HTERT RPE-1 (cell line): ENCODE measurements around the gene CCP110.

Experiments
- in situ Hi-C: fragments of 300-500 bp; cut with MboI; formaldehyde crosslinking; loops from 4 replicates; pipeline ENCODE4 v1.14.3; 2020; ENCODE audit warnings: low sequenced_read_pairs

CCP110 gene

DNA sequence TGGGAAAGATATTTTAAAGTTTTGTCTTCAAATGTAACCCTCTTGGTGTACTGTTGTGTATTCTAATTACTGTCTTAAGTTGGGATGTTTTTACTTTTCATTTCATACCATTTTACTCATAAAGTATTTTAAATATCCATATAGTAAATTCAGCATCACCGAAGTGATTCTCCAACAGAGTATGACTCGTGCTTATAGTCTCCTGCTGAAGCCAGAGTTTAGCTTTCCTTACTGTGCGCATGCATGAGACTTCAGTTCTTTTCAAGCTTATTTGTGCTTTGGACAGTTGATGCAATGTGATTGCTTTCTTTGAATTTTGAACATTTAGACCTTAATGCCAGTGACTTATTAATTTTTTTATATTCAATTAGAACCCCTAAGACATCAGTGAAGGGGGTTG is 24.4 kb downstream of the CCP110 start:
- in situ Hi-C loops = no loop called here

DNA sequence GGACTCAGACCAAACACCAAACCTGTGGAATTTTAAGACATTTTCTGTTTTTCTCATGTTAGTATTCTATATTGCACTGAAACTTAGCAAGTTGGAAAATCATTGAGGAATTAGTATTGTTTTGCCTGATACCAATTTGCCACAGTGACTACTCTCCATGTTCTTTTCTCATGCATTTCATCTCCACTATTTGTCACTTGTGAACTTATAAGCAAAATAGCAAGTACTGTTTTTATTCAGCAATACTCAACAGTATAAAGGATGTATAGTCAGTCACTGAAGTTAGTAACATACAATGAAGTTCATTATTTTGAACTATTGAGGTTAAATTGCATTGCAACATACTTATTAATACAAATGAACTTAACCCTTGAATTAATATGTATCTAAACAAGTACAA is 25.9 kb downstream of the CCP110 start:
- in situ Hi-C loops = no loop called here

DNA sequence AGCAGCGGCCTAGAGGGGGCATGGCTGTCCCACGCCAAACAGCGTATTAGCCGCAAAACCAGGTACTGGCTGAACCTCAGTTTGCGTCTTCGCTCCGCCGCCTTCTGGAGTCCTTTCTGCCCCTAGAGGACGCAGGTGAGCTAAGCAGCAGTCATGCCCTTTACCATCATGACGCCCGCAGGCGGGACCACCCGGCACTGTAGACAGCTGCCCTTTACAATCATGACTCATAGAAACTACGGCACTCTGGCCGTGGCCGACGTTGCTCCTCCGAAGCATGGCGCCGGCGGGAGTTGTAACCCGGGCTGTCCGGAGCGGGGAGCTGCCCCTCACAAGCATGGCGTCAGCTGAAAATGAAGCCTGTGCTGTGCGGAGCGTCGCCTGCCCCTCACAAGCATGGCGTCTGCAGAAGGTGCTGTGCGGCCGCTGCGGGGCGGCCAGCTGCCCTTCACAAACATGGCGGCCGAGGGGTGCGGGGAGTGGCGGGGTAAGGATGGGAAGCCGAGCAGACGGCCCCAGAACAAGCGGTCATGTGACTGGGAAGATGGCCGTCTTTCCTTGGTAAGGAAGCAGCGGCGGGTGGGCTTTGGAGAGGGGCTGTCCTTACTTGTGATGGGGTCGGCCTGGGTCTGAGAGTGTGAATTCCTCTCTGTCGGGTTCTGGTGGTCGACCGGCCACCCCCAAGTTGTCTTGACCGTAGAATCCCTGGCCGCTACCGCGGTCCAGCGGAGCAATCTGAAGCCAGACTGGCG is 31.6 kb downstream of the CCP110 start, which contains the start of gene VPS35L:
Gene VPS35L (plus strand): TSS at position 518 of the 752 bp plus-strand sequence. CDS start 27 bp downstream, at position 545.
- in situ Hi-C loops = no loop called here

DNA sequence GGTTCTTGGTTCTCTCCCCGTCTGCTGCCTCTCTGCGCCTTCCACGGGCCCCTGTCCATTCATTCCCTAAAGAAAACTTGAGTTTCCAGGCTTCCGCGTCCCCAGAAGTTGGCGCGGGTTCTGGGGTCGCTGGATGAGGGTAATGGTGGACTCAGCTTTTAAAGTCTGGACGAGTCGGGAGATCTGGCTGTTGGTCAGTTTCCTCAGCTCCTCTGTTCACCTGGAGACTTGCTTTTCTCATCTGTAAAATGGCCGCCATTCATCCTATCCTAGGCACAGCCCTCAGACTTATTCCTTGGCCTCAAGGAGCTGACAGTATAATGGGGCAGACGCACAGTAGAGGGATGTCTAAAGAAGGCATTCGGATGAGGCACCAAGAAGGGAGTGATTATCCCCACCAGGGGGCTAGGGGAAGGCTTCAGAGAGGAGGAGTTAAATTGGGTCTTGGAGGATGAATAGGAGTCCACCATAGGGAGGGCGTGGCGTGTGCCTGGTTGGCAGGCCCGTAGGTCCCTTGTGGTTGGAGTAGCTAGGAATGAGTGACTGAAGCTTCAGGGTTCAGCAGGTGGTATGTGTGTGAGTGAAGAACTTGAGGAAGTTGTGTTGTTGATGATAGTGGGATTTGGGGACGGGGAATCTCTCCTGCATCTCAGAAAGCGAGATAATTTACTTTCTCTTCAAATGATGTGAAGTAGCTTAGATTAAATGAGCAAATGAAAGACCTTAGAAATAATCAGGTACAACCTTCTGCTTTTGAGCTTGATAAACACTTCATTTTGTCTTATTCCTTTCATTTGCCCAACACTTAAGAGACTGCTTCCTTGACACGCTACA is 32.4 kb downstream of the CCP110 start:
- in situ Hi-C loops = no loop called here

DNA sequence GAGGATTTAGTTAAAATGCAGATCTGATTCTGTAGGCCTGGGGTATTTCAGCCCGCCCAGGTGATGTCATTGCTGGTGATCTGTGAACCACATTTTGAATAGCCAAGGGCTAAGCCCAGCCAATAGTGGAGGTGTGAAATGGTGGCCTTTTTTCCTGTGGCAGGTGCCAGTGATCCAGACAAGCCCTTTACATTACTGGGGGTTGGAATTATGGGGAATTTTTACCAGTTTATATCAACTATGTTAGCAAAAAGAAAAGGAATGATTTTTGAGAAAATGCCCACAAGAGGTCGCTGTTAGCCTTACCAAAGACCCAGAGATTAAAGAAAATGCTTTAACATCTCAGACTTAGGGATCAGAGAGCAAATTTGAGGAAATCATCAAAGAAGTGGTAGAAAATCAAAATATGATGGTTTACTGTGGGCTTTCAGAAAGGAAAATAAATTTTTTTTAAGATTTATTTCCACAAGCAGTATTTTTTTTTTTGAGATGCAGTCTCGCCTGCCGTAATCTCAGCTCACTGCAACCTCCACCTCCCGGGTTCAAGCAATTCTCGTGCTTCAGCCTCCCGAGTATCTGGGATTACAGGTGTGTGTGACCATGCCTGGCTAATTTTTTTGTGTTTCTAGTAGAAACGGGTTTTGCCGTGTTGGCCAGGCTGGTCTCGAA is 35.6 kb downstream of the CCP110 start:
- in situ Hi-C loops = no loop called here

DNA sequence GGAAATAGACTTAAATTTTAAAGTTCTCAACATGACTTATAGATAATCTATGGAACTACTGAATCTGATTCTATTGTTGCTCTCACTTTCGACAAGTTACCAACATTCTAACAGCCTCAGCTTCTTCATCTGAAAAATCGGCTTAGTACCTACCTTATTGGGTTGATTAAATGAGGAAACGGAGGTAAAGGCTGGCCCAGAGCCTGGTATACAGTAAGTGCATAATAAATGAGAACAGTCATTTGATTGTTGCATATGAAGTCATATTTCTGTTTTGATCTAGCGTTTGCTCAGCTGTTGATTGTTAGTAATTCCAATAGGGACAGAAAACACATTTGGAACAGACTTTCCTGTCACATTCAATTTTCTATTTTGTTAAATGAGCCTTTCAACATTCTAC is 36.3 kb downstream of the CCP110 start:
- in situ Hi-C loops = no loop called here

DNA sequence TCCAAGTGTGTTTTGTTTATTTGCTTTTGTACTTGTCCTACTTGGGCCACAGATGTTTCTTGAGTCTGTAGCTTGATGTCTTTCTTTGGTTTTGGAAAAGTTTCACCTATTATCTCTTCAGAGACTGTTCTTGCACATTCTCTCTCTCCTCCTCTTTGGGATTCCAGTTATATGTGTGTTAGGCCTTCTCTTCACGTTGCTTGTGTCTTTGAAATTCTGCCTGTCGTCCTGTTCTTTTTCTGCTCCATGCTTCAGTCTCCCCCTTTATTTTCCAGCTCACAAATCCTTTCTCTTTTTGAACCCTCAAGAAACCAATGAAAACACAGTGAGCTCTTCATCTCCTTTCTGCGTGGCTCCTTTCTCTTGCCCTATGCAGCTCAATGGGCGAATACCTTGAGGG is 39.6 kb downstream of the CCP110 start:
- in situ Hi-C loops = no loop called here

DNA sequence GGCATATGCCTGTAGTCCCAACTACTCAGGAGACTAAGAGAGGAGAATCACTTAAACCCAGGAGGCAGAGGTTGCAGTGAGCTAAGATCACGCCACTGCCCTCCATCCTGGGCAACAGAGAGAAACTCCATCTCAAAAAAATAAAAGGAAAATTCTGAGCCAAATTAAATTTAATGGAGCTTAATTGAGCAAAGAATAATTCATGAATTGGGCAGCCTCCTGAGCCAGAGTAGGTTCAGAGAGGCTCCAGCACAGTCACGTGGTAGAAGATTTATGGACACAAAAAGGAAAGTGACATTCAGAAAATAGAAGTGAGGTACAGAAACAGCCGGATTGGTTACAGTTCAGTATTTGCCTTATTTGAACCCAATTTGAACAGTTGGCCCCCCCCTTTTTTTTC is 42.6 kb downstream of the CCP110 start:
- in situ Hi-C loops = no loop called here

DNA sequence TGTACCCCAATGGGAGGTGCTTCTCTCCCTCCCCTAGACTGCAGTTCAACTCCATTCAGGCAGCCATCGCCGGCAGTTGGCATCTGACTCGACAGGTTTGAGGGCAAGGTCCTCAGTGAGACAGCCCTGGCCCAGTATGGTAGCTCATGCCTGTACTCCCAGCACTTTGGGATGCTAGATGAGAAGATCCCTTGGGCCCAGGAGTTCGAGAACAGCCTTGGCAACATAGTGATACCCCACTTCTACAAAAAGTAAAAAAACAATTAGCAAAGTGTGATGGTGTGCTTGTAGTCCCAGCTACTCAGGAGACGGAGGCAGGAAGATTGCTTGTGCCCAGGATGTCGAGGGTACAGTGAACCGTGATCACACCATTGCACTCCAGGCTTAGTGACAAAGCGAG is 43.8 kb downstream of the CCP110 start:
- in situ Hi-C loops = no loop called here

DNA sequence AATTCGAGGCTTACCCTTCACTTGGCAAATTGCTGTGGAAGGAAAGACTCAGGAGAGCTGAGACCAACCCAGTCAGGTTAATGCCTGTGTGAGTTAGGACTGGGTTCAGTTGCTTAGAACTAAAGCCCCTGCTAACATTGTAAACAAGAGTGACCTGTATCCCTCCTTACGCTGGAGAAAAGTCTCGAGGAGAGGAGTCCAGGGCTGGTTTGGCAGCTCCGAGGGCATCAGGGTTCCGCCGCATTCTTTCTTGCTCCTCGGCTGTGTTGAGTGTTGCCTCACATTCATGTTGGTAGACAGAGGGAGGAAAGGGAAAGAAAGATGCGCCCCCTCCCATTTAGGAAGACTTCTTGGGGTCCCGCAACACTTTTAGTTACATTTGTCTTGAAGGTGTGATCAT is 50.3 kb downstream of the CCP110 start:
- in situ Hi-C loops = no loop called here

DNA sequence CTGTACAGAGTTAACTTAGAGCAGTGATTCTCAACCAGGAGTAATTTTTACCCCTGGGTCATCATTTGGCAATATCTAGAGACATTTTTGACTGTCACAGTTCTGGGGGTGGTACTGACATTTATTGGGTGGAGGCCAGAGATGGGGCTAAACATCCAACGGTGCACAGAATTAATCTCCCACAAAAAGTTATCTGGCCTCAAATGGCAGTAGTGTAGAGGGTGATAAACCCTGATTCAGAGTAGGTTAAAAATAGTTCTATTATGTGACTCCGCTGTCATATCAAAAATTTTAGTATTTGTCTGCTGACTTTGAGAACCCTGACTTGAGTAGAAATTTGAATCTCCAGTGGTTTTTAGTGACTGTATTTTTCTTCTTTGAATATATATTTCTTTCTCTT is 50.9 kb downstream of the CCP110 start:
- in situ Hi-C loops = no loop called here

DNA sequence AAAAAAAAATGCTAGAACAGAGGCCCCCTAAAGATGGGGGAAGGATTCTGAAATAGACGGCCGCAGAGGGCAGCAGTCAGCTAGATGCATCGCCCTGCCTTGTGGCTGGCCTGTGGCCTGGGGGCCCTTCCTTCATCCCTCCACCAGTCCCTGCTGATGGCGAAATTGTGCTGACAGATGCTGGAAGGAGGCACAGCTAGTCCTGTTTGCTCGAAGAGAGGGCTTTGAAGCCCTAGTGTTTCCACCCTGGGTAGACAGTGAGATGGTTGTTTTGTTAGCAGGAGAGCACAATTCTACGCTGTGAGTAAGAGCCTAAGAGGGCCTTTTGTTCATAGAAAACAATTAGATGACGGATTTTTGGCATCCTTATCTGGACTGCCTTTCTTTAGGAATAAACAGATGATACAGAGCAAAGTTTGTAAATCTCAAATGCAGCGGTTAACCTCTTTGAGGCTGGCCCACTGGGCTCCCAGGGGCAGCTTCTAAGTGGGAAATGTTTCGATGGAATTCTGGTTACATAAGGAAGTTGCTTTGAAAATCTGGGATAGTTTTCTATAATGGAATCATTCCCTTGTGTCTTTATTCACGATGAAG is 54.7 kb downstream of the CCP110 start:
- in situ Hi-C loops = no loop called here

DNA sequence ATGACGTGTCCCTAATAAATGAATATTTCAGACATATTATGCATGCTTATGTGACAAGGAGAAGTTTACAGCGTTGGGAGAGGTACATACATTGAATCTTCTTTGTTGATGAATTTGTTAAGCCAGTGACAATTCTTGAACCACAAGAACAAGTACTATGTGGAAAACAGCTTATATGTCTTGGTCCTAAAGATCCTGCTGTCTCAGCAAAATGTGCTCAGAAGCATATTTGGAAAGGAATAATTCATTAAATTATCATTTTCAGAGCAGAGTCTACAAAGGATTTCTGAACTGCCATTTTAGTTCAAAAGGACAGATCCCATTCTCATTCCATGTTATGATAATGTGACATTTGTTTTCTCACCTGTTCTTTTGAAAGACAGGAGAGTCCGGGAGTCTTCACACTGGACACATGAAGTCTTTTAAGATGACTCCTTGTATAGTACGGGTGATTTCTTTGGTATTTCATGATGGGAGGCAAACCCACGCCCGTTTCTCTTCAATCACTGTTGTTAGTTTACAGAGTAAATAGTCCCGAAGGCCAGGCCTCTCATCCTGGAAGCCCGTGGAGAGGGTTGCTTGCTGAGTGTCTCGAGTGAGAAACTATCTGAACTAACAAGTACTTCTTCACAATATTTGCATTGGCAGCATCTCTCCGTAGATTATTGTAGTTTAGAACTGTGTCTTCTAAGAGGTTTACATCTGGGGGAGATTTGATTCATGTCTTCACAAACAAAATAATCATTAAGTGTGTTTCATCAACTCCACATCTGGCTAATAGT is 58.5 kb downstream of the CCP110 start:
- in situ Hi-C loops = no loop called here

DNA sequence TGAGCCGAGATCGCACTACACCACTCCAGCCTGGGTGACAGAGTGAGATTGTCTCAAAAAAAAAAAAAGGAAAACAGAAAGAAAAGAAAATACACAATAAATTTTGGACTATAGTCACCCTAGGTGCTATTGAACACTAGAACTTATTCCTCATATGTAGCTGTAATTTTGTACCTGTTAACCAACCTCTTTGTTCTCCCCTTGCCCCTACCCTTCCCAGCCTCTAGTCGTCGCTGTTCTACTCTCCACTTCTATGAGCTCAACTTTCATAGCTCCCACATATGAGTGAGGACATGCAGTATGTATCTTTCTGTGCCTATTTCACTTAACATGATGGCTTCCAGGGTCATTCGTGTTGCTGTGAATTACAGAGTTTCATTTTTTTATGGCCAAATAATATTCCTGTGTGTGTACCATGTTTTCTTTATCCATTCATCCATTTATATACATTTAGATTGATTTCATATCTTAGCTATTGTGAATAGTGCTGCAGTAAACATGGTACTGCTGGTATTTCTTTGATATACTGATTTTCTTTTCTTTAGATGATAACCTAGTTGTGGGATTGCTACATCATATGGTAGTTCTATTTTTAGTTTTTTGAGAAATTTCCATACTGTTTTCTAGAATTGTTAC is 60.0 kb downstream of the CCP110 start:
- in situ Hi-C loops = no loop called here

DNA sequence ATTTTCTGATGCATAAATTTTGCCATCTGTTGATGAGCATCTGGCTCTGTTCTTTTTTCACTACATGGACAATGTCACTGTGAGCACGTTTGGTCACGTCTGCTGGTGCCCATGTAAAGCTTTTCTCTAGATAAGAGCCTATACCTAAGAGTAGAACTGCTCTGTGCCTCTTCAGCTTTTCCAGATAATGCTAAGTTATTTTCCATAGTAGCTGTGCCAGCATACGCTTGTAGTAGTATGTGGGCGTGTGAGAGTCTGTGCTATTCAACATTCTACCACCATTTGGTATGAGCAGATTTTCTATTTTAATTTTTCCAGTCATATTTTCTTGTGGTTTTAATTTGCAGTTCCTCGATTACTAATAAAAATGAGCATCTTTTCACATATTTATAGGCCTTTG is 64.9 kb downstream of the CCP110 start:
- in situ Hi-C loops = no loop called here

DNA sequence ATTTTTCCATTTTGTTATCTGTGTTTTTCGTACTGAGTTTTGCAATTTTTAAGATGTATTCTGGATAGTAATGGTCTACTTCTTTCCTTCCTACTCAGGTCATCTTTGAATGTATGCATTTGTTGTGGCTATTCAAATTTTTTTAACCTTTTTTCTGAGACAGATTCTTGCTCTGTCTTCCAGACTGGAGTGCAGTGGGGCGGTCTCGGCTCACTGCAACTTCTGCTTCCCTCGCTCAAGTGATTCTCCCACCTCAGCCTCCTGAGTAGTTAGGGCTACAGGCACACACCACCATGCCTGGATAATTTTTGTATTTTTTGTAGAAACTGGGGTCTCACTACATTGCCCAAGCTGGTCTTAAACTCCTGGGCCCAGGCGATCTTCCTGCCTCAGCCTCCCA is 65.4 kb downstream of the CCP110 start:
- in situ Hi-C loops = no loop called here

DNA sequence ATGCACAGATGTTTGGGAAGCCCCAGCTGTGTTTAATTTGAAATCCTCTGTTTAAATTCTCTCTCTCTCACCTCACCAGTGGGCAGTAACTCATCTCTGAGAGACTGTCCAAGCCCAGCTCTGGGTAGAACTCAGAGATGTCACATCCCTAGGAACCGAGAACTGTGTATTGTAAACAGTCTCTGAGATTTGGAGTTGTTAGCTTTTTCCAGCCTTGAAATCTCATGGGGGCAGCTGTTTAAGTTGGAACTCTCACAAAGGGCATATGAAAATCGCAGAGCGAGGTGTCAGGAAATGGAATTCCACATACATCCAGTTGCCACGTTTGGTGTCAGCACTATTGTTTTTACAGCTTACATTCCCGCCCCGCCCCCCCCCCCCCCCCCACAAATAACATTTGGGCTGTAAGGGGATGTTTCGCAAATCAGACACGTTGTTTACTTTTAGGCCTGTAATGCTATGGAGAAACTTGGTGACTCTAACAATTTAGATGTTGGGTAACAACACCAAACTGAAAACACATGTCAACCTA is 66.1 kb downstream of the CCP110 start:
- in situ Hi-C loops = no loop called here

DNA sequence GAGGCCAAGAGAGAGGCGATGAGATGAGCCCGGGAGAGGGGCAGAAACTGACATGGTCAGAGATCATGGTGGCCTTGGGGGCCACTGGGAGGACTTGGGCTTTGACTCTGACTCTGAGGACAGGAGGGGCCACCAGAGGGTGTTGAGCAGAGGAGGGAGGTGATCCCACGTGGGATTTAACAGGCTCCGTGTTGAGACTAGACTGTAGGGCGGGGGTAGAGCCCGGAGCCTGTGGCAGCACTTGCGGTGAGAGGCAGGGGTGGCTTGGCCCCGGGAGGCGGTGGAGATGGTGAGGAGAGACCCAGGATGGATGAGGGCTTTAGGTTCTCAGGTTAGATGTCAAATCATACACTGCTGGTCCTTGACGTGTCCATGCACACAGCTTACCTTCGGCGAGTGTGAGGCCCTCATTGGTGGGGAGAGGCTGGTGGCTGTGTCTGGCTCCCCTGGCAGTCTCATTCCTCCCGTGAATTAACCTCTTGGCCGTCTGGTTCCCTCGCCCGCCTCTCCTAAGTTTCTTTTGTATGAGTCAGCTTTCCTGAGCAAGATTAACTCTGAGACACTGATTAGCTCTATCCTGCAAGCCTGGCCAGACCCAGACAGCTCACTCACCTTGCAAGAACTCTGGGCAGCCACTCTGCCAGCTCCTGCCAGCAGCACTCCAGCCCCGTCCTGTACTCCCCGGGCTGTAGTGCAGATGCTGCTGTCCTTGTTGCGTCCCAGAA is 71.5 kb downstream of the CCP110 start:
- in situ Hi-C loops = no loop called here

DNA sequence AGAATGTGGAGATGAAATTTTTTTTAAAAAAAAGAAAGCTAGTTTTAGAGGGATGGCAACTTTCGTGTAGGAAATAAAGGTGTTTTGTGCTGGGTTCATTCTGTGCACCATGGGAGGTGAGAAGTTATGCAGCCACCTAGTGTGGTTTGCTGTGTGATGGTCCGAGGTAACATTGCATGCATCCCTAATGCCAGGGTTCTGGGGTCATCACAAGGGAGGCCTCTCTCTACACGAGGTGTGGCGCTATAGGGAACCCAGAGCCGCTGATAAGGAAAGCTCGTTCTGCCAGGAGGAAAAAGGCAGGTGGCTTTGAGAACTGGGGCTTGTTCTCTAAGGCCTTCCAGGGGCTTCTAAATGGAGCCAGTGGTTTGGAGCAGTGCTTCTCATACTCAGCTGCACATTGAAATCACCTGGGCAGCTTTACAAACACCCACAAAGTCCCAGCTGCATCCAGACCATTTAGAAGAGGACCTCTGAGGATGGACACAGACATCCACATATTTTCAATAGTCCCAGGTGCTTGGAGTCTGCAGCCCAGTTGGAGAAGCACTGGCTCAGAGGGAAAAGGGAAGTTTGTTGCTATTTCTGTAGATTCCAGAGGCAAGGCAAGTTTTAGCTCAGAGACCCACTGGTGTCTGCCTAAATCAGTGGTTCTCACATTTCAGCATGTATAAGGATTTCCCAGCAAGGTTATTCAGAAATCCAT is 75.2 kb downstream of the CCP110 start:
- in situ Hi-C loops = no loop called here
